ENCODE results near the gene ANXA2.

Gene ANXA2

DNA sequence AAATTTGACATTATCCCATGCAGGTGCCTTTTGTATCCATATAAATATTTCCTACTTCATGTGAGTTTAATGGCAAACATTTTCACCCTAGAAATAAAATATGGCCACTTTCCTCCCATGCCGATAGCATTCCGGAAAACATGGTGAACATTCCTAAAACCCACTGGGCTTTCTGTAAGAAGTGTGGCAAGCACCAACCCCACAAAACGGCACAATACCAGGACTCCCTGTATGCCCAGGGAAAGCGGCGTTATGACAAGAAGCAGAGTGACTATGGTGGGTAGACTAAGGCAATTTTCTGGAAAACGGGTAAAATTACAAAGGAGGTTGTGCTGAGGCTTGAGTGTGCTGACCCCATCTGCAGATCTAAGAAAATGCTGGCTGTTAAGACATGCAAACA is 7.6 kb downstream of the ANXA2 start:
- Histone ChIP-seq H3K36me3 (ENCODE audit: control insufficient read depth, insufficient read depth, low read length) (no peaks in the 10 kb centered on the region), H3K27ac (ENCODE audit: low read length) (no peak overlapping the region), H3K27me3 (ENCODE audit: control insufficient read depth, insufficient read depth, low read length) (no peaks in the 10 kb centered on the region), H3K9me3 (ENCODE audit: control insufficient read depth, insufficient read depth, low read length) (no peaks in the 10 kb centered on the region), H3K4me3 (ENCODE audit: low read length) (no peak overlapping the region), H3K4me1 (ENCODE audit: control insufficient read depth, insufficient read depth, low read length) (peaks cover 8% of the 10 kb centered on the region; the same call in 1 of the 2 replicates)
- DNase-seq (ENCODE audit: low read depth, low spot score), result no peak
- no CpG with 5 or more reads among the region's 6 CpGs for WGBS (ENCODE audit: insufficient coverage, insufficient read length)

DNA sequence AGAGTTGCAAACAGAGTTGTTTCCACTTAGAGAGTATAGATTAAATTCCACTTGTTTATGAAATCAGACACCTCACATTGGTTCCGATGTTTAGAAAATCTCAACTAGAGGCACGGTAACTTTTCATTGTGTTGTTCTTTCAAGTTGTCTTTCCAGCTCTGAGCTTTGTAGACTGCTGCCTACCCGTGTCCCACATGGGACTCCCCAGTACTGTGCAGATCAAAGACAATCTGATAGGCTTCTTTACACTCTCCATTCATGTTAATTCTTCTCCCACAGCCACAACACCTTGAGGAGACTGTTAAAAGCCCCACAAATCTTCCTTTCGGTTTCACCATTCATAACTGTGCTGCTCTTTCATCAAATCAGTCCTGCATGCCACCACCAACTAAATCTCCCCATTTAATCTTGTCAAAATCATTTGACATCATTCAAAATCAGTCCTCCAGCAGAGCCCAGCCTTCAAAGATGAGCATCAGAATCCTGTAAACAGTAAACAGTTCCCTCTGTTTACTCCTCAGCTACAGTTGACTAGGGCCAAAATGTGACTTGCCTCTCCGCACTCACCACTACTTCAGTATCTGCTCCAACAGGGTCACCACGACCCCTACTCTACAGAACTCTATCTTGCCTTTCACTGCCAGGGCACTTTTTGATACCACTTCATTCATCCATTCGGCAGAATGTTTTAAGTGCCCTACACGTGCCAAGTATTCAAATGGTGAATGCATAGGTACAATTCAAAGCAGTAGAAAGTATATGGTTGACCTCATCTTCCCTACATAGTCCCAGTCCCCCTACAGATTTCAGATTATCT is 8.3 kb downstream of the ANXA2 start:
- Histone ChIP-seq H3K4me3 (ENCODE audit: low read length) (no peak overlapping the region), H3K4me1 (ENCODE audit: control insufficient read depth, insufficient read depth, low read length) (peaks cover 8% of the 10 kb centered on the region; the same call in 1 of the 2 replicates), H3K36me3 (ENCODE audit: control insufficient read depth, insufficient read depth, low read length) (no peaks in the 10 kb centered on the region), H3K9me3 (ENCODE audit: control insufficient read depth, insufficient read depth, low read length) (no peaks in the 10 kb centered on the region), H3K27ac (ENCODE audit: low read length) (no peak overlapping the region), H3K27me3 (ENCODE audit: control insufficient read depth, insufficient read depth, low read length) (no peaks in the 10 kb centered on the region)
- WGBS (ENCODE audit: insufficient coverage, insufficient read length), result no CpG with 5 or more reads among the region's 8 CpGs
- DNase-seq (ENCODE audit: low read depth, low spot score), result no peak

DNA sequence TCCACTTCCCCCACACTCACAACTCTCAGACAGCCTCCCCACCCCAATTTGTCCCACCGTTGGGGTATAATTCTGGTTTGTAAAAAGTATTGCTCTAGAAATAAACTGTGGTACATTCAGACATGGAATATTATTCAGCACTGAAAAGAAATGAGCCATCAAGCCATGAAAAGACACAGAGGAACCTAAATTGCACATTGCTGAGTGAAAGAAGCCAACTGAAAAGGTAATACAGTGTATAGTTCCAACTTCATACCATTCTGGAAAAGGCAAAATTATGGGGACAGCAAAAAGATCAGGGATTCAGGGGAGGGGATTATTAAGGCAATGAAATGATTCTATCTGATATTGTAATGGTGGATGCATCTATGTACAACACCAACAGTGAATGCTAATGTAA is 10.5 kb downstream of the ANXA2 start:
- Histone ChIP-seq H3K27ac (ENCODE audit: low read length) (no peak overlapping the region), H3K4me1 (ENCODE audit: control insufficient read depth, insufficient read depth, low read length) (peaks cover 8% of the 10 kb centered on the region; the same call in 1 of the 2 replicates), H3K27me3 (ENCODE audit: control insufficient read depth, insufficient read depth, low read length) (no peaks in the 10 kb centered on the region), H3K9me3 (ENCODE audit: control insufficient read depth, insufficient read depth, low read length) (no peaks in the 10 kb centered on the region), H3K4me3 (ENCODE audit: low read length) (no peak overlapping the region), H3K36me3 (ENCODE audit: control insufficient read depth, insufficient read depth, low read length) (0 out of 2 replicates have a peak, but pooled peaks cover 2% of the 10 kb centered on the region)
- no CpG with 5 or more reads among the region's 1 CpG for WGBS (ENCODE audit: insufficient coverage, insufficient read length)
- no peak for DNase-seq (ENCODE audit: low read depth, low spot score)

DNA sequence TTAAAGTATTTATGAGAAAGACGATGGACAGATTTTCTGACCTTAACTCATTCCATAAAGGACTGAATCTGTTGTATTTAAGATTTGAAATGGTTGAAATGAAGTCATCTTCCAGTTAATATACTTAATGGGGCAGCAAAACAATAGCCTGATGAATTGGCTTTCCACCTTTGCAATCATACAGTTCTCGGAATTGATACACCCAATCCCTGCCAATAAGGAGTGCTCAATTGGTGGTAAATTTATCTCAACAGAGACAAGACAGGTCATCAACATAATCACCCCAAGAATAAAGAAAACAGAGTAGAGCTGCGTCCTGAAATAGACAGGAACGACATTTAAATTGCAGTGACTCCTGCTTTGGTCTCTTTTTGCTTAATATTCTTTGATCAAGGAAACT is 11.2 kb downstream of the ANXA2 start:
- peaks cover 4% of the 10 kb centered on the region; the same call in 1 of the 2 replicates for H3K4me1 ChIP-seq (ENCODE audit: control insufficient read depth, insufficient read depth, low read length)
- no peaks in the 10 kb centered on the region for H3K27me3 ChIP-seq (ENCODE audit: control insufficient read depth, insufficient read depth, low read length)
- H3K36me3 ChIP-seq (ENCODE audit: control insufficient read depth, insufficient read depth, low read length), result 0 out of 2 replicates have a peak, but pooled peaks cover 2% of the 10 kb centered on the region
- H3K4me3 ChIP-seq (ENCODE audit: low read length), result no peak overlapping the region
- no peaks in the 10 kb centered on the region for H3K9me3 ChIP-seq (ENCODE audit: control insufficient read depth, insufficient read depth, low read length)
- no peak for DNase-seq (ENCODE audit: low read depth, low spot score)
- no peak overlapping the region for H3K27ac ChIP-seq (ENCODE audit: low read length)
- WGBS (ENCODE audit: insufficient coverage, insufficient read length), result no CpG with 5 or more reads among the region's 4 CpGs

DNA sequence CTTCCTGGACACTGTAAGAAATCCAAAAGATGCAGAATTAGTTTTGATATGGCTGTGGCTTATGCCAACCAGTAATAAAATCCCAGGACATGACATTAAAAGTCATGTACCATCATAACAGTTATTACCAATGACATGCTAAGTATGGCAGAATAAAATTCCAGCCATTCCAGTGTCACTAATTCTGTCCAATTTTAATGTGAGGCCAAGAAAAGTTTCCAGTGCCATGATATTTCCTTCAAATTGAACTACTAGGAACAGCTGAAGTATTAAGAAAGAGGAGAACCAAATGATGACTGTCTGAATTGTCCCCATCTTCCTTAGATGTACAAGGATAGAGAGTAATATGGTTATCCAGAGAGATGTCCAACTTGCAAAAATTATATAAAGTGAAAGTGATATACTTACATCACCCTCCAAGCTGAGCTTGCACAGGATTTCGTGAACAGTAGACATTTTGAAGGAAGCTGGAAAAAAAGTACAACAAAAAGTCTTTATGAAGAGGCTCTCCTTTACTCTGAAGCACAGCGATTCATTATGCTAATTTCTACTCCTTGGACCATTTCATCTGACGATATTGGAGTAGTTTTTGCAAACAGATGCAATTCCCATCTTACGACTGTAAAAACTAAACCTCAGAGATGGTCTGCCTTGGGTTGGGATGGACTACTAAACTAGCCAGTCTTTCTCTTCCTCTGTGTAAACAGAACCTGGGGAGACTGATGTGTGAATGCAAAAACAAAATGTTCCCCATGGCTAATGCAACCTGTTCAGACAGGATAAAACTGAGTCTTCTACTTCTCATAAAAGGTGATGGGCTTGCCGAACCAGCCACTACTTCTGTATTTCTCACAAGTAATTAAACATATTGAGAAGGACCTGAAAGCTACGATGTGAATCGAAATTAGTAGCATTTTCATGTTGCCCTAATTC is 11.9 kb downstream of the ANXA2 start:
- Histone ChIP-seq H3K27ac (ENCODE audit: low read length) (no peak overlapping the region), H3K4me3 (ENCODE audit: low read length) (no peak overlapping the region), H3K36me3 (ENCODE audit: control insufficient read depth, insufficient read depth, low read length) (0 out of 2 replicates have a peak, but pooled peaks cover 2% of the 10 kb centered on the region), H3K9me3 (ENCODE audit: control insufficient read depth, insufficient read depth, low read length) (no peaks in the 10 kb centered on the region), H3K4me1 (ENCODE audit: control insufficient read depth, insufficient read depth, low read length) (peaks cover 2% of the 10 kb centered on the region; the same call in 1 of the 2 replicates), H3K27me3 (ENCODE audit: control insufficient read depth, insufficient read depth, low read length) (no peaks in the 10 kb centered on the region)
- DNase-seq (ENCODE audit: low read depth, low spot score), result no peak
- WGBS (ENCODE audit: insufficient coverage, insufficient read length), result no CpG with 5 or more reads among the region's 7 CpGs

DNA sequence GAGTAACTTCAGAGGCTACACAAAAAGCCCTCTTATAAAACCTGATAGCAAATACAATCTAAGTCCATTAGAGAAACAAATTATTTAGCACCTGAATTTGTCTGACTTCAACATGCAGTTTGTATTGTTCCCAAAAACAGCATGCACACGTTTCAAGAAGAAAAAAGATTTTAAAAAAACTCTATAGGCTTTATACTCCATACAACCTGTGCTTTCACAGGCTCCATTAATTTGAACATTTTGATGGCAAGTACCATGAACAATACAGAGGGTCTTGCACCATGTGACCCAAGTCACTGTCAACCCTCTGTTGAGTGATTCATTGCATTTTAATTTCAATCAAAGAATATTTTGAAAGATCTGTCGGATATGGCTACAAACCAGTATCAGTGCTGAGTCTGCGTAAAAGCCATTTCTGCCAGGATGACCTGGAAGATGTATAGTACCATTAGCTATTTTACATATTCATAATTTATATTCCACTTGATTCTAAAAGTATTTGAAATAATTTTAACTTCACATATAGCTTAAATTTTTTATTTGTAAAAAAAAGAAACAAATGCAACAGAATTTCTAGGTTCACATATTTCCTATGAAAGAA is 13.2 kb downstream of the ANXA2 start:
- no peaks in the 10 kb centered on the region for H3K4me1 ChIP-seq (ENCODE audit: control insufficient read depth, insufficient read depth, low read length)
- peaks cover 5% of the 10 kb centered on the region; the same call in 1 of the 2 replicates for H3K36me3 ChIP-seq (ENCODE audit: control insufficient read depth, insufficient read depth, low read length)
- WGBS (ENCODE audit: insufficient coverage, insufficient read length), result no CpG with 5 or more reads among the region's 3 CpGs
- H3K4me3 ChIP-seq (ENCODE audit: low read length), result no peak overlapping the region
- H3K27me3 ChIP-seq (ENCODE audit: control insufficient read depth, insufficient read depth, low read length), result no peaks in the 10 kb centered on the region
- H3K27ac ChIP-seq (ENCODE audit: low read length), result no peak overlapping the region
- no peak for DNase-seq (ENCODE audit: low read depth, low spot score)
- no peaks in the 10 kb centered on the region for H3K9me3 ChIP-seq (ENCODE audit: control insufficient read depth, insufficient read depth, low read length)

DNA sequence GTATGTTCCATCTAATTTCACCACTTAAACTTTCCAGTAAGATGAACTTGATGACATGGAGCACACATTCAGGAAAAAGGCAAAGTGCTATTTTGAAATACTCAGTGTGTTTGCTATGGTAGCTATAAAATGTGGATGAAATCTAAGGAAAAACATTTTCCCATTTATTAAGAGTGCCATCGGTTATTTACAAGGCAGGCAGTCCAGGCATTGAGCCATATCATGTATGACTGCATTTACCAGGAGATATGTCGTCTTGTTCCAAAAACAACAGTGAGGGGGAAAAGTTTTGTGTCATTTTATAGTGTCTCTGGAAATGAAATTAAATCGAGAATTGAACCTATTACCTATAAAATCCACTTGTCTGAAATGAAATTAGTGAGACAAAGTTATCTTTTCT is 13.7 kb downstream of the ANXA2 start:
- H3K9me3 ChIP-seq (ENCODE audit: control insufficient read depth, insufficient read depth, low read length), result no peaks in the 10 kb centered on the region
- no peaks in the 10 kb centered on the region for H3K27me3 ChIP-seq (ENCODE audit: control insufficient read depth, insufficient read depth, low read length)
- no peak overlapping the region for H3K27ac ChIP-seq (ENCODE audit: low read length)
- no CpG with 5 or more reads among the region's 3 CpGs for WGBS (ENCODE audit: insufficient coverage, insufficient read length)
- peaks cover 5% of the 10 kb centered on the region; the same call in 1 of the 2 replicates for H3K36me3 ChIP-seq (ENCODE audit: control insufficient read depth, insufficient read depth, low read length)
- DNase-seq (ENCODE audit: low read depth, low spot score), result no peak
- no peaks in the 10 kb centered on the region for H3K4me1 ChIP-seq (ENCODE audit: control insufficient read depth, insufficient read depth, low read length)
- H3K4me3 ChIP-seq (ENCODE audit: low read length), result no peak overlapping the region

DNA sequence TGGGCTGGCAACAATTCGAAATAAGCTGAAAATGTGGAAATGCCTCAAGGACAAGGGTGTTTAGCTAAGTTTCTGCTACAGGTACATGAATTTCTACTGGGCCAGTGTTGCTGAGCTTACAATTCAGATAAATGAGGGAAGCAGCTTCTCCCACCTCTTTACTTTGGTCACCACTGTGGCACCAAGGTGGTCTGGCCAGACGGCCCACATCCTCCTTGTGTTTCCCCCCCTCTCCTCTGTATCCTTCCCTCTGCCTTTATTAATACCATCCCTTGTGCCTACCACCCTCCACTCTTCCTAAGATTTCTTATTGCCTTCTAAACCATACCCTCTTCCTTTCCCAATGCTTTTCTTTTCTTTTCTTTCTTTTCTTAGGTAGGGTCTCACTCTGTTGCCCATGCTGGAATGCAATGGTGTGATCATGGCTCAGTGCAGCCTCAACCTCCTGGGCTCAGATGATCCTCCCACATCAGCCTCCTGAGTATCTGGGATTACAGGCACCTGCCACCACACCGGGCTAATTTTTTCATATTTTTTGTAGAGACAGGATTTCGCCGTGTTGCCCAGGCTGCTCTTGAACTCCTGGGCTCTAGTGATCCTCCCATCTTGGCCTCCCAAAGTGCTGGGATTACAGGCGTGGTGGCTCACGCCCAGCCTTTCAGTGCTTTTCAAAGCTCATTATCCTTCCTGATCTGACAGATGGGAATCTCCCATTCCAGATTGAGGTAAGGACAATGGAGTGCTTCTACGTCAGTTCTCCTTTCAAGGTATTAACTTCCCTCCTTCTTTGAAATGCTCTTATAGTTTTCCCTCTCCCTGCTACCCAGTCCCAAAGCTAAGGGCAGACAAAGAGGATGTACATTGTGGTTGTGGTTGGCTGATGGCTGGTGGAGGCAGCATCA is 14.8 kb downstream of the ANXA2 start:
- H3K27ac ChIP-seq (ENCODE audit: low read length), result no peak overlapping the region
- H3K4me3 ChIP-seq (ENCODE audit: low read length), result no peak overlapping the region
- DNase-seq (ENCODE audit: low read depth, low spot score), result no peak
- no peaks in the 10 kb centered on the region for H3K4me1 ChIP-seq (ENCODE audit: control insufficient read depth, insufficient read depth, low read length)
- H3K27me3 ChIP-seq (ENCODE audit: control insufficient read depth, insufficient read depth, low read length), result no peaks in the 10 kb centered on the region
- H3K36me3 ChIP-seq (ENCODE audit: control insufficient read depth, insufficient read depth, low read length), result peaks cover 5% of the 10 kb centered on the region; the same call in 1 of the 2 replicates
- no peaks in the 10 kb centered on the region for H3K9me3 ChIP-seq (ENCODE audit: control insufficient read depth, insufficient read depth, low read length)
- WGBS (ENCODE audit: insufficient coverage, insufficient read length), result no CpG with 5 or more reads among the region's 8 CpGs

DNA sequence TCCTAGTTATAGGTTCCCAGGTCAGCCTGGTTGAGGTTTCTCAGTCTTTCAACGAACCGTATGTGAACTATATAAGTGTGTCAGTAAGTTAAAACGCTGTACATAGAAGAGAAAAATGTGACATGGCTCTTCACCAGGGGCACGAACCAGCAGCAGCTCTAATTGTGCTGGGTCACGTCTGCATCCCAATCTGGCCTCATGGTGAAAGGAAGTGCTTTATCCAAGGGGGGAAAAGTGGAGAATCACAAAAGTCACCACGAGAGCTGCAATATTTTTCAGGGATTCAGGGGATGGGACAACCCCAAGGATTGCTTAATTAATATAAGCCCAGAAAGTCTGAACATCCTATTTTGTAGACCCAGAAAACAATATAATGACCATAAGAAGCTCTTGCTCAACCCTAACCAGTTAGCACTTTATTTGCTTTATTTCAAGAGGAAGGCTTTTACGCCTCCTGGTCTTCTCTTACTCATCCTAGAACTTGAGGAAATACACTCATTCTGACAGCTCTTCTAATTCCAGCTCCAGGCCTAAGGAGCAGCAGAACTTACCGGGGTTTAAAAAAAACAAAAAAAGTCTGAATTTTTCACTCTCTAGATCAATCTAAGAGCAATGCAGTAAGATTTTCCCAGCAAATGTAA is 16.5 kb downstream of the ANXA2 start:
- Histone ChIP-seq H3K4me1 (ENCODE audit: control insufficient read depth, insufficient read depth, low read length) (no peaks in the 10 kb centered on the region), H3K4me3 (ENCODE audit: low read length) (no peak overlapping the region), H3K27ac (ENCODE audit: low read length) (no peak overlapping the region), H3K36me3 (ENCODE audit: control insufficient read depth, insufficient read depth, low read length) (peaks cover 5% of the 10 kb centered on the region; the same call in 1 of the 2 replicates), H3K27me3 (ENCODE audit: control insufficient read depth, insufficient read depth, low read length) (no peaks in the 10 kb centered on the region), H3K9me3 (ENCODE audit: control insufficient read depth, insufficient read depth, low read length) (no peaks in the 10 kb centered on the region)
- DNase-seq (ENCODE audit: low read depth, low spot score), result no peak
- WGBS (ENCODE audit: insufficient coverage, insufficient read length), result no CpG with 5 or more reads among the region's 8 CpGs
